Fibroblast of lung (primary cell): ENCODE measurements around the gene ENTHD1. TPM values are rescaled to one million over a fixed set of nuclear protein-coding genes. Genes with fewer than 3 reads are reported as not detected.

Source experiments
- DNase-seq, 2 donors: peaks; one replicate each; pipeline versions ENCODE4 v3.0.0 to v3.0.0-alpha.2; 2010; ENCODE audit warnings: low read depth in 2 of 2
- H2AFZ ChIP-seq: 2 replicates; pipeline ENCODE4 v1.5.1; 2012; ENCODE audit warnings: low read length, control low read depth, inconsistent platforms
- H3K27ac ChIP-seq: 2 replicates; pipeline ENCODE4 v1.5.1; 2011; ENCODE audit warnings: low read length, control low read depth; ENCODE audit not compliant: insufficient read depth
- H3K27me3 ChIP-seq: 2 replicates; pipeline ENCODE4 v1.5.1; 2011; ENCODE audit warnings: mild to moderate bottlenecking, low read length; ENCODE audit not compliant: control insufficient read depth, insufficient read depth
- H3K36me3 ChIP-seq: 2 replicates; pipeline ENCODE4 v1.5.1; 2011; ENCODE audit warnings: low read length; ENCODE audit not compliant: control insufficient read depth, insufficient read depth
- H3K4me1 ChIP-seq: 2 replicates; pipeline ENCODE4 v1.5.1; 2011; ENCODE audit warnings: low read length; ENCODE audit not compliant: control insufficient read depth, insufficient read depth; ENCODE audit errors: extremely low read depth
- H3K4me2 ChIP-seq: 2 replicates; pipeline ENCODE4 v1.5.1; 2011; ENCODE audit warnings: low read length, control low read depth; ENCODE audit not compliant: insufficient read depth; ENCODE audit errors: extremely low read depth
- H3K4me3 ChIP-seq, 4 experiments: fragments of 200-600 bp in 1 of 4; sonication (generic) in 1 of 4; replicated peaks in 1 of 4; 2 replicates each; pipeline ENCODE4 v1.5.1; 2011 to 2016; ENCODE audit warnings: low read length in 4 of 4, low read depth in 3 of 4, mild to moderate bottlenecking in 3 of 4, control low read depth in 2 of 4, inconsistent platforms in 1 of 4, mixed read lengths in 1 of 4; ENCODE audit not compliant: insufficient read depth in 1 of 4; ENCODE audit errors: control extremely low read depth in 1 of 4
- H3K79me2 ChIP-seq: 2 replicates; pipeline ENCODE4 v1.5.1; 2012; ENCODE audit warnings: mild to moderate bottlenecking, low read length, inconsistent platforms; ENCODE audit not compliant: control insufficient read depth, insufficient read depth
- H3K9ac ChIP-seq: 2 replicates; pipeline ENCODE4 v1.5.1; 2011; ENCODE audit warnings: mild to moderate bottlenecking, low read length, control low read depth; ENCODE audit not compliant: insufficient read depth
- H3K9me3 ChIP-seq: 2 replicates; pipeline ENCODE4 v1.5.1; 2012; ENCODE audit warnings: low read depth, low read length; ENCODE audit not compliant: control insufficient read depth, insufficient read depth
- H4K20me1 ChIP-seq: 2 replicates; pipeline ENCODE4 v1.5.1; 2011; ENCODE audit warnings: low read length; ENCODE audit not compliant: control insufficient read depth, insufficient read depth; ENCODE audit errors: extremely low read depth
- CTCF ChIP-seq, 2 donors: IDR thresholded peaks in 1 of 2; conservative IDR thresholded peaks in 1 of 2; 1 replicate in 1 of 2; 2 replicates in 1 of 2; pipeline ENCODE4 v1.5.1; 2011 to 2012; ENCODE audit warnings: low read length in 2 of 2, control low read depth in 1 of 2, inconsistent platforms in 1 of 2, low read depth in 1 of 2, mild to moderate bottlenecking in 1 of 2
- EZH2 ChIP-seq: IDR thresholded peaks from 2 replicates; pipeline ENCODE4 v1.5.1; 2012; ENCODE audit warnings: low read length, control low read depth, mild to moderate bottlenecking; ENCODE audit errors: missing control alignments
- polyA plus RNA-seq, 2 donors: library from polyadenylated mRNA; depleted of rRNA in 1 of 2; stranded (reverse) in 1 of 2; unstranded in 1 of 2; fragments of >200 nt; gene quantifications; 2 replicates each; pipeline ENCODE4 v1.2.1, GENCODE V29; 2011 to 2012; ENCODE audit warnings: missing spikeins in 1 of 2
- total RNA-seq: library from RNA; depleted of rRNA; stranded (reverse); fragments of >200 nt; gene quantifications from 2 replicates; pipeline ENCODE4 v1.2.1, GENCODE V29; 2014

ENTHD1 gene
- total and polyA plus RNA-seq, 2 donors (not counting 1 experiment from before 2014, with no cell fraction given): not detected

DNA sequence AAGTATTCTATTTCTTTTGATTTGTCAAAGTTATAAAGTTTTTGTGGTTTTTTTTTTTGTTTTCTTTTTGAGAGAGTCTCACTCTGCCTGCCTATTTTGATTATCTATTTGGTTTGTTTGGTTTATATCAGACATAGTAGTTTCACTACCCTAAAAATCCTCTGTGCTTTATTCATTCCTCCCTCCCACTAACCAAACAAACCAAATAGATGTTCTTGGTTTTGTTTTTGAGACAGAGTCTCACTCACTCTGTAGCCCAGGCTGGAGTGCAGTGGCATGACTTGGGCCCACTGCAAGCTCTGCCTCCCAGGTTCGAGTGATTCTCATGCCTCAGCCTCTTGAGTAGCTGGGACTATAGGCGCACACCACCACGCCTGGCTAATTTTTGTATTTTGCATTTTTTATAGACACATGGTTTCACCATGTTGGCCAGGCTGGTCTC is 67.9 kb downstream of the ENTHD1 start:
- TF ChIP-seq CTCF (conservative IDR thresholded peaks at IDR 0.05 in 1 of 2, IDR thresholded peaks at IDR 0.05 in 1 of 2; ENCODE audit: low read depth in 1 of 2, low read length in 2 of 2) (no peak), EZH2 (no peak)
- H3K36me3 ChIP-seq: no peaks in the 10 kb centered on the region
- no peak overlapping the region for H3K27ac ChIP-seq
- no peaks in the 10 kb centered on the region for H3K9me3 ChIP-seq
- H4K20me1 ChIP-seq: no peaks in the 10 kb centered on the region
- DNase-seq: no peak
- no peak overlapping the region for H3K9ac ChIP-seq
- no peak overlapping the region for H2AFZ ChIP-seq
- H3K27me3 ChIP-seq: no peaks in the 10 kb centered on the region
- no peaks in the 10 kb centered on the region for H3K79me2 ChIP-seq
- no peak overlapping the region for H3K4me3 ChIP-seq
- H3K4me2 ChIP-seq: no peak overlapping the region
- peaks cover 2% of the 10 kb centered on the region for H3K4me1 ChIP-seq

GRCh38 chr22:39821008-39821407 is 72.6 kb downstream of the ENTHD1 start:
- no peaks in the 10 kb centered on the region for H3K79me2 ChIP-seq
- DNase-seq: no peak
- no peaks in the 10 kb centered on the region for H3K27me3 ChIP-seq
- no peaks in the 10 kb centered on the region for H3K36me3 ChIP-seq
- TF ChIP-seq CTCF (conservative IDR thresholded peaks at IDR 0.05 in 1 of 2, IDR thresholded peaks at IDR 0.05 in 1 of 2; ENCODE audit: low read depth in 1 of 2, low read length in 2 of 2) (no peak), EZH2 (no peak)
- H3K9ac ChIP-seq: no peak overlapping the region
- no peak overlapping the region for H3K4me3 ChIP-seq
- no peak overlapping the region for H2AFZ ChIP-seq
- H3K9me3 ChIP-seq: no peaks in the 10 kb centered on the region
- H3K27ac ChIP-seq: no peak overlapping the region
- no peaks in the 10 kb centered on the region for H4K20me1 ChIP-seq
- peaks cover 2% of the 10 kb centered on the region for H3K4me1 ChIP-seq
- no peak overlapping the region for H3K4me2 ChIP-seq

DNA sequence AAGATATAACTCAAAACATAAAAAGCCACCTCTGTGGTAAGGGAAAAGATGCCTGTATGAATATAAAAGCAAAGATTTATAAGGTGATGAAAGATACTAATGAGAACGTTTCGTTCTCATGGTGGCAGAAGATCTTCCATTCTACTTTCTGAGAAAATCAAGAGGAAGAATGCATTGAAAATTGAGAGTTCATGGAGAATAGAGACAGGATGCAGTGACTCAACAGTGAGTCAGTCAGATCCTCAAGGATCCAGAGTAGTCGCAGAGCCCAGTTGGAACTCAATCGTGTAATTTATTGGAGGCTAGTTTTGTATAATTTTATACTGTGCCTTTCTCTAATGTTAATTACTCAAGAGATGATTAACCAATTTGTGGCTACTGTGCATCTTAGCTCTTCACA is 73.3 kb downstream of the ENTHD1 start:
- no peaks in the 10 kb centered on the region for H3K27me3 ChIP-seq
- TF ChIP-seq CTCF (conservative IDR thresholded peaks at IDR 0.05 in 1 of 2, IDR thresholded peaks at IDR 0.05 in 1 of 2; ENCODE audit: low read depth in 1 of 2, low read length in 2 of 2) (no peak), EZH2 (no peak)
- no peaks in the 10 kb centered on the region for H3K79me2 ChIP-seq
- H2AFZ ChIP-seq: no peak overlapping the region
- no peaks in the 10 kb centered on the region for H4K20me1 ChIP-seq
- no peak overlapping the region for H3K9ac ChIP-seq
- no peaks in the 10 kb centered on the region for H3K9me3 ChIP-seq
- H3K36me3 ChIP-seq: no peaks in the 10 kb centered on the region
- H3K27ac ChIP-seq: no peak overlapping the region
- H3K4me3 ChIP-seq: no peak overlapping the region
- peaks cover 2% of the 10 kb centered on the region for H3K4me1 ChIP-seq
- peak; percentile 84 for DNase-seq
- H3K4me2 ChIP-seq: no peak overlapping the region
